ENCODE data around the gene HEBP1. TPM values are rescaled to one million over a fixed set of nuclear protein-coding genes. Genes with fewer than 3 reads are reported as not detected.

Gene HEBP1
- polyA plus RNA-seq, 1 donor (not counting 4 experiments of a cell fraction or from before 2014, with no cell fraction given): 24.8 TPM

DNA sequence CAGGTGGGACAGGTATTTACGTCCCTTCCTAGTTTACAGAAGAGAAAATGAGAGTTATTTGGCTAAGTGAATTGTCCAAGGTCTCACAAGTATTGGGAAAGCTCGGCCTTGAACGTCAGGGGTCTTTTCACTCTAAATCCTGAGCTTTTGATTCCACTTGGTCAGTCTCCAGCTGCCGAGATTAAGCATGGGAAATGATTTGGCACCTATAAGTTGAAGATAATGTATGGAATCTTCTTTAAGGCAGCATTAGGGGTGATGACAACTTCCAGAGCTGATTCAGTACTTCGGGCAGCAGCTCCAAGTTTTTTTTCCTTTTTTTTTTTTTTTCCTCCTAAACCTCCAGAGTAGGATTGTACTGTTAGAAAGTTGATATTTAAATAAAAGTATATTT lies 44.8 kb upstream of the HEBP1 start:
- peaks cover 13% of the 10 kb centered on the region for H3K4me1 ChIP-seq (ENCODE audit: control insufficient read depth, extremely low read depth, insufficient read depth, low read length)
- FAIRE-seq (no peak), DNase-seq (ENCODE audit: low read depth, low spot score) (no peak)
- peak overlapping the region; percentile 68 for H3K9ac ChIP-seq (ENCODE audit: control insufficient read depth, extremely low read depth, insufficient read depth, low read length)
- H3K36me3 ChIP-seq (ENCODE audit: control insufficient read depth in 2 of 2, extremely low read depth in 1 of 2, insufficient read depth in 2 of 2, low read length in 2 of 2): no peaks in the 10 kb centered on the region
- no peak overlapping the region for H3K27ac ChIP-seq (ENCODE audit: control insufficient read depth, insufficient read depth, low read length)
- H2AFZ ChIP-seq (ENCODE audit: control insufficient read depth, low read length): peak overlapping the region; percentile 99
- TF ChIP-seq CTCF (optimal IDR thresholded peaks at IDR 0.05 in 1 of 3, IDR thresholded peaks at IDR 0.05 in 1 of 3, conservative IDR thresholded peaks at IDR 0.05 in 1 of 3; ENCODE audit: extremely low read depth in 1 of 3, insufficient read depth in 2 of 3, low read length in 3 of 3) (no peak), EZH2 (IDR thresholded peaks at IDR 0.05; ENCODE audit: low read length) (no peak)
- no peaks in the 10 kb centered on the region for H3K9me3 ChIP-seq (ENCODE audit: control insufficient read depth, low read depth, low read length)
- H4K20me1 ChIP-seq (ENCODE audit: control insufficient read depth, extremely low read depth, insufficient read depth, low read length): no peaks in the 10 kb centered on the region
- no peaks in the 10 kb centered on the region for H3K79me2 ChIP-seq (ENCODE audit: control insufficient read depth, insufficient read depth, low read length)
- dilution Hi-C loops (cut with MboI; ENCODE audit: extremely low pct_ligation_motif_present, low sequenced_read_pairs): no loop called here
- H3K4me2 ChIP-seq (ENCODE audit: control insufficient read depth, extremely low read depth, insufficient read depth, low read depth, low read length): peak overlapping the region; percentile 96
- peak overlapping the region; percentile 88 to 99 (median 90) for H3K4me3 ChIP-seq (ENCODE audit: control insufficient read depth in 2 of 3, extremely low read depth in 1 of 3, insufficient read depth in 2 of 3, low read depth in 1 of 3, low read length in 3 of 3)
- H3K27me3 ChIP-seq (ENCODE audit: control insufficient read depth, extremely low read depth, insufficient read depth, low read length): no peaks in the 10 kb centered on the region
- no peaks in the 10 kb centered on the region for H3K9me1 ChIP-seq (ENCODE audit: control insufficient read depth, extremely low read depth, insufficient read depth, low read length)

DNA sequence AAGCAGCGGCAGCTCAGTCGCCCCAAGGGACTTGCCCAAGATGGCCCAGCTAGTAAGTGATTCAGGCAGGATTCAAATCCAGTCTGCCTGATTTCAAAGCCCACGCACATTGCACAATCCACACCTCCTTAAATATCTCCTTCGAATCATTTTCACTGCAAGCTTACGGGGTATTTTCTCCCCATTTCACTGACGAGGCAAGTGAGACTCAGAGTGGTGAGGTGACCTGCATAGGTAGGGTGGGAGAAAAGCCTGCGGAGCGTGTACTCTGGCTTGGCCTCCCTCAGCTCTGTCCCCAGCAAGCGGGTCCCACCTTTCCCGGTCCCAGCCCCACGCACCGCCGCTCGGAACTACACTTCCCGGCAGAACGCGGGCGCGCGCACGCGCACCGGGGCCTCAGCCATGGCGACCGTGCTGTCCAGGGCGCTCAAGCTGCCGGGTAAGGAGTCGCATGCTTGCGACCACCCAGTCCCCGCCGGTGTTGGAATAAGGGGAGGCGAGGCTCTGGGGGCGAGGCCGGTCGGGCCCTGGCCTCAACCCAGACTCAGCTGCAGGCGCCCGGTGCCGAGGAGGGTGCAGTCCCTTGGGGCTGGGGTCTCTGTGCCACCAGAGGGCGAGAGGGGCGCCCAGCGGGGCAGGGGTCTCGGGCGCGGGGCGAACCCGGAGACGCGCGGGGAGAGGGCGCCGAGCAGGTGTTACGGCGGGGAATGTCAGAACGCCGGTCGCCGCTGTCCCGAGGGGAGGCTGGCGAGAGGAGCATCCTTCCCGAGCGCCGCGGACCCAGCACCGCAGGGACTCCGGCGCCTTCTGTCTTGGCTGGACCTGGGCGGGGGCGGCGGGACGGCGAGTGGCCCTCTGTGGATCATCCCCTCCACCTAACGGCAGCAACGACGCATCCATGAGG lies 44.2 kb upstream of the HEBP1 start, which contains the start of gene FAM234B:
FAM234B (plus strand) TSS at position 380 of the 904 bp plus-strand sequence; CDS start at position 403, 23 bp downstream.
- peak within 1 kb of the TSS; percentile 99 for H2AFZ ChIP-seq (ENCODE audit: control insufficient read depth, low read length)
- H3K4me3 ChIP-seq (ENCODE audit: control insufficient read depth in 2 of 3, extremely low read depth in 1 of 3, insufficient read depth in 2 of 3, low read depth in 1 of 3, low read length in 3 of 3): peak within 1 kb of the TSS; percentile 88 to 99 (median 90)
- dilution Hi-C loops (cut with MboI; ENCODE audit: extremely low pct_ligation_motif_present, low sequenced_read_pairs): no loop called here
- no peaks in the 10 kb centered on the region for H3K79me2 ChIP-seq (ENCODE audit: control insufficient read depth, insufficient read depth, low read length)
- no peaks in the 10 kb centered on the region for H3K9me1 ChIP-seq (ENCODE audit: control insufficient read depth, extremely low read depth, insufficient read depth, low read length)
- no peaks in the 10 kb centered on the region for H3K36me3 ChIP-seq (ENCODE audit: control insufficient read depth in 2 of 2, extremely low read depth in 1 of 2, insufficient read depth in 2 of 2, low read length in 2 of 2)
- H3K27me3 ChIP-seq (ENCODE audit: control insufficient read depth, extremely low read depth, insufficient read depth, low read length): no peaks in the 10 kb centered on the region
- TF ChIP-seq EZH2 (IDR thresholded peaks at IDR 0.05; ENCODE audit: low read length) (no peak), CTCF (optimal IDR thresholded peaks at IDR 0.05 in 1 of 3, IDR thresholded peaks at IDR 0.05 in 1 of 3, conservative IDR thresholded peaks at IDR 0.05 in 1 of 3; ENCODE audit: extremely low read depth in 1 of 3, insufficient read depth in 2 of 3, low read length in 3 of 3) (peak in 1 of 3 experiments; percentile 21)
- peak within 1 kb of the TSS; percentile 68 for H3K9ac ChIP-seq (ENCODE audit: control insufficient read depth, extremely low read depth, insufficient read depth, low read length)
- H3K4me1 ChIP-seq (ENCODE audit: control insufficient read depth, extremely low read depth, insufficient read depth, low read length): peaks cover 13% of the 10 kb centered on the region
- peak within 1 kb of the TSS; percentile 7 for H3K27ac ChIP-seq (ENCODE audit: control insufficient read depth, insufficient read depth, low read length)
- DNase-seq (ENCODE audit: low read depth, low spot score) (no peak), FAIRE-seq (peak; percentile 5)
- H3K4me2 ChIP-seq (ENCODE audit: control insufficient read depth, extremely low read depth, insufficient read depth, low read depth, low read length): peak within 1 kb of the TSS; percentile 96
- H4K20me1 ChIP-seq (ENCODE audit: control insufficient read depth, extremely low read depth, insufficient read depth, low read length): no peaks in the 10 kb centered on the region
- no peaks in the 10 kb centered on the region for H3K9me3 ChIP-seq (ENCODE audit: control insufficient read depth, low read depth, low read length)
